ENCODE measurements around the gene PRKAG3. TPM values are rescaled to one million over a fixed set of nuclear protein-coding genes. Genes with fewer than 3 reads are reported as not detected.

The PRKAG3 gene
- total RNA-seq, 2 donors from 2014 or later: 0.19 TPM; not detected in 1

- Histone ChIP-seq H3K4me1 (no peaks in the 10 kb centered on the region), H3K36me3 (peaks cover 35% of the 10 kb centered on the region), H3K4me3 (no peak overlapping the region), H3K27ac (no peak overlapping the region), H3K9me3 (no peaks in the 10 kb centered on the region), H3K27me3 (no peaks in the 10 kb centered on the region)
- no peak for TF ChIP-seq CTCF (IDR thresholded peaks at IDR 0.05)
- DNase-seq (ENCODE audit: low spot score): peak; percentile 55
Observed at GRCh38 chr2:218814540-218815243, 16.9 kb downstream of the PRKAG3 start.

- H3K36me3 ChIP-seq: peaks cover 35% of the 10 kb centered on the region
- no peaks in the 10 kb centered on the region for H3K4me1 ChIP-seq
- no peak overlapping the region for H3K4me3 ChIP-seq
- no peak for TF ChIP-seq CTCF (IDR thresholded peaks at IDR 0.05)
- no peak overlapping the region for H3K27ac ChIP-seq
- no peaks in the 10 kb centered on the region for H3K9me3 ChIP-seq
- no peaks in the 10 kb centered on the region for H3K27me3 ChIP-seq
- DNase-seq (ENCODE audit: low spot score): peak; percentile 38
Observed at GRCh38 chr2:218813771-218814460, 17.7 kb downstream of the PRKAG3 start.

- H3K4me3 ChIP-seq: no peak overlapping the region
- peak; percentile 32 for DNase-seq (ENCODE audit: low spot score)
- no peak for TF ChIP-seq CTCF (IDR thresholded peaks at IDR 0.05)
- no peaks in the 10 kb centered on the region for H3K9me3 ChIP-seq
- H3K27ac ChIP-seq: no peak overlapping the region
- no peaks in the 10 kb centered on the region for H3K4me1 ChIP-seq
- H3K36me3 ChIP-seq: peaks cover 35% of the 10 kb centered on the region
- H3K27me3 ChIP-seq: no peaks in the 10 kb centered on the region
Observed at GRCh38 chr2:218812861-218813260, 18.7 kb downstream of the PRKAG3 start.

- no peaks in the 10 kb centered on the region for H3K4me1 ChIP-seq
- no peak for TF ChIP-seq CTCF (IDR thresholded peaks at IDR 0.05)
- H3K36me3 ChIP-seq: peaks cover 35% of the 10 kb centered on the region
- H3K27me3 ChIP-seq: no peaks in the 10 kb centered on the region
- H3K9me3 ChIP-seq: no peaks in the 10 kb centered on the region
- no peak overlapping the region for H3K4me3 ChIP-seq
- no peak overlapping the region for H3K27ac ChIP-seq
- DNase-seq (ENCODE audit: low spot score): peak; percentile 43
Observed at GRCh38 chr2:218812096-218812815, 19.3 kb downstream of the PRKAG3 start.

- H3K9me3 ChIP-seq: no peaks in the 10 kb centered on the region
- TF ChIP-seq CTCF (IDR thresholded peaks at IDR 0.05): no peak
- H3K27me3 ChIP-seq: no peaks in the 10 kb centered on the region
- no peak overlapping the region for H3K27ac ChIP-seq
- peaks cover 35% of the 10 kb centered on the region for H3K36me3 ChIP-seq
- peak; percentile 30 for DNase-seq (ENCODE audit: low spot score)
- no peak overlapping the region for H3K4me3 ChIP-seq
- peaks cover 0 to 1% of the 10 kb centered on the region in 2 donors for H3K4me1 ChIP-seq
Observed at GRCh38 chr2:218811382-218811781, 20.2 kb downstream of the PRKAG3 start.
